K562 (cell line): ENCODE data around the gene SLC35A1. TPM values are rescaled to one million over a fixed set of nuclear protein-coding genes. Genes with fewer than 3 reads are reported as not detected.

Experiments
- BRD9 ChIP-seq: fragments of 450-650 bp; IDR thresholded peaks from 2 replicates; pipeline ENCODE4 v1.6.1; 2018; ENCODE audit warnings: low read depth; ENCODE audit not compliant: partially characterized antibody
- JUNB ChIP-seq: fragments of 450-650 bp; formaldehyde crosslinking; conservative IDR thresholded peaks from 2 replicates; pipeline ENCODE4 v1.4.0; 2020; ENCODE audit warnings: mild to moderate bottlenecking
- KDM2B ChIP-seq: fragments of 250-450 bp; sonication (Bioruptor Pico); IDR thresholded peaks from 2 replicates; pipeline ENCODE4 v1.8.0; 2021; ENCODE audit warnings: mild to moderate bottlenecking, moderate library complexity
- MECOM ChIP-seq: fragments of 250-450 bp; sonication (Bioruptor Pico); IDR thresholded peaks from 2 replicates; pipeline ENCODE4 v1.8.0; 2022; ENCODE audit warnings: inconsistent platforms
- MIER1 ChIP-seq: fragments of 450-650 bp; IDR thresholded peaks from 2 replicates; pipeline ENCODE4 v1.6.1; 2016; ENCODE audit warnings: antibody characterized with exemption, mild to moderate bottlenecking, low read depth
- MTA1 ChIP-seq: fragments of 450-650 bp; IDR thresholded peaks from 2 replicates; pipeline ENCODE4 v1.6.1; 2017; ENCODE audit warnings: borderline replicate concordance
- NBN ChIP-seq: fragments of 450-650 bp; IDR thresholded peaks from 2 replicates; pipeline ENCODE4 v1.6.1; 2016; ENCODE audit warnings: low read depth, mild to moderate bottlenecking
- NCOA4 ChIP-seq: fragments of 450-650 bp; IDR thresholded peaks from 2 replicates; pipeline ENCODE4 v1.6.1; 2018; ENCODE audit warnings: mild to moderate bottlenecking; ENCODE audit not compliant: partially characterized antibody
- PURB ChIP-seq: sonication (generic); formaldehyde crosslinking; IDR thresholded peaks from 2 replicates; pipeline ENCODE4 v1.9.0; 2021; ENCODE audit warnings: low read depth, mild to moderate bottlenecking, missing genetic modification reagents
- RBM14 ChIP-seq: fragments of 200-400 bp; formaldehyde crosslinking; IDR thresholded peaks from 2 replicates; pipeline ENCODE4 v1.6.1; 2018; ENCODE audit warnings: low read depth, mild to moderate bottlenecking, low read length, moderate library complexity, borderline replicate concordance; ENCODE audit not compliant: insufficient read depth
- ZBED1 ChIP-seq: IDR thresholded peaks from 2 replicates; pipeline ENCODE4 v1.6.1; 2014
- ZNF76 ChIP-seq: fragments of 250-450 bp; sonication (Bioruptor Pico); IDR thresholded peaks from 2 replicates; pipeline ENCODE4 v1.4.0; 2020; ENCODE audit warnings: mild to moderate bottlenecking, moderate library complexity, borderline replicate concordance
- polyA plus RNA-seq, 8 experiments: library from polyadenylated mRNA; depleted of rRNA in 4 of 8; stranded (reverse) in 5 of 8; unstranded in 3 of 8; fragments of >200 nt; fragmentation: Nextera tagmentation in 2 of 8; fragmentation: Illumina TruSeq in 1 of 8; extraction: Ambion mirVana in 2 of 8; extraction: Trizol in 1 of 8; gene quantifications; 2 replicates each; pipeline versions ENCODE4 v1.2.1 to v1.2.3, GENCODE V29; 2011 to 2014; ENCODE audit warnings: inconsistent platforms in 1 of 8, missing spikeins in 1 of 8
- total RNA-seq, 7 experiments: library from RNA; depleted of rRNA in 6 of 7; stranded (reverse); fragments of >200 nt in 6 of 7; fragmentation: Illumina TruSeq in 2 of 7; extraction: Trizol in 2 of 7; gene quantifications; 2 replicates each; pipeline versions ENCODE4 v1.2.1 to v1.2.3, GENCODE V29; 2011 to 2021; ENCODE audit warnings: low replicate concordance in 1 of 7
- TF ChIP-seq, protein P1 (sequence below): sonication (generic); formaldehyde crosslinking; IDR thresholded peaks from 2 replicates; pipeline ENCODE4 v1.8.1; 2023; ENCODE audit warnings: mild to moderate bottlenecking, missing genetic modification reagents
- TF ChIP-seq, protein P2 (sequence below): sonication (generic); formaldehyde crosslinking; IDR thresholded peaks from 2 replicates; pipeline ENCODE4 v1.8.1; 2023; ENCODE audit warnings: mild to moderate bottlenecking, missing genetic modification reagents
- TF ChIP-seq, protein P3 (sequence below): fragments of 200-800 bp; sonication (Bioruptor generic); IDR thresholded peaks from 2 replicates; pipeline ENCODE4 v1.6.1; 2016; ENCODE audit warnings: missing genetic modification characterization, missing compliant biosample characterization
- TF ChIP-seq, protein P4 (sequence below): IDR thresholded peaks from 3 replicates; pipeline ENCODE4 v1.6.1; 2011; ENCODE audit warnings: borderline replicate concordance, mild to moderate bottlenecking; ENCODE audit not compliant: insufficient read length, insufficient read depth
- TF ChIP-seq, protein P5 (sequence below), 2 experiments: fragments of 450-650 bp; conservative IDR thresholded peaks; 2 replicates each; pipeline ENCODE4 v1.6.1; 2017; ENCODE audit warnings: mild to moderate bottlenecking in 2 of 2, moderate library complexity in 2 of 2

The SLC35A1 gene
- total and polyA plus RNA-seq, 9 of the 15 experiments (the other 6 are each of a cell fraction or from before 2014, with no cell fraction given), result 7.5 to 37.1 (median 14.9) TPM

DNA sequence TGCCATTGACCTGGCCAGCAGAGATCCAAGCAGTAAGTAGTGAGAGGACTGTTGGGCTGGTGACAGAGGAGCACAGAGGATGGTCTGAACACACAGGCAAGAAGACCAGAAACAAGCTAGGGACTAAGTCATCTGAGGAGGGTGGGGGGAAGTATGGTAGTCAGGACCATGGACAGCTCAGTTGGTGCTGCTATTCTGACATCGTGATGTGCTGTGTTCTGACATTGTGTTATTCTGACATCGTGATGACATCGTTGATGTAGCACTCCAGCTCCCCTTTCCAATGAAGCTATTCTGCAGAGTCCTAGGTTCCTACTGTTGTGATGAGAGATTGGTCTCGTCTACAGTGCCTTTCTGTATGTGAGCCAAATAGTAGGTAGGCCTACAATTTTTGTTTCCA is 36.3 kb upstream of the SLC35A1 start (continued):
- TF ChIP-seq JUNB, result no peak
- TF ChIP-seq BRD9, result no peak
- TF ChIP-seq ZNF76, result no peak
- TF ChIP-seq, protein P1, sequence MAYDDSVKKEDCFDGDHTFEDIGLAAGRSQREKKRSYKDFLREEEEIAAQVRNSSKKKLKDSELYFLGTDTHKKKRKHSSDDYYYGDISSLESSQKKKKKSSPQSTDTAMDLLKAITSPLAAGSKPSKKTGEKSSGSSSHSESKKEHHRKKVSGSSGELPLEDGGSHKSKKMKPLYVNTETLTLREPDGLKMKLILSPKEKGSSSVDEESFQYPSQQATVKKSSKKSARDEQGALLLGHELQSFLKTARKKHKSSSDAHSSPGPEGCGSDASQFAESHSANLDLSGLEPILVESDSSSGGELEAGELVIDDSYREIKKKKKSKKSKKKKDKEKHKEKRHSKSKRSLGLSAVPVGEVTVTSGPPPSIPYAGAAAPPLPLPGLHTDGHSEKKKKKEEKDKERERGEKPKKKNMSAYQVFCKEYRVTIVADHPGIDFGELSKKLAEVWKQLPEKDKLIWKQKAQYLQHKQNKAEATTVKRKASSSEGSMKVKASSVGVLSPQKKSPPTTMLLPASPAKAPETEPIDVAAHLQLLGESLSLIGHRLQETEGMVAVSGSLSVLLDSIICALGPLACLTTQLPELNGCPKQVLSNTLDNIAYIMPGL (CRISPR knock-in tag), result no peak
- TF ChIP-seq MECOM (CRISPR knock-in tag), result no peak
- TF ChIP-seq, protein P2, sequence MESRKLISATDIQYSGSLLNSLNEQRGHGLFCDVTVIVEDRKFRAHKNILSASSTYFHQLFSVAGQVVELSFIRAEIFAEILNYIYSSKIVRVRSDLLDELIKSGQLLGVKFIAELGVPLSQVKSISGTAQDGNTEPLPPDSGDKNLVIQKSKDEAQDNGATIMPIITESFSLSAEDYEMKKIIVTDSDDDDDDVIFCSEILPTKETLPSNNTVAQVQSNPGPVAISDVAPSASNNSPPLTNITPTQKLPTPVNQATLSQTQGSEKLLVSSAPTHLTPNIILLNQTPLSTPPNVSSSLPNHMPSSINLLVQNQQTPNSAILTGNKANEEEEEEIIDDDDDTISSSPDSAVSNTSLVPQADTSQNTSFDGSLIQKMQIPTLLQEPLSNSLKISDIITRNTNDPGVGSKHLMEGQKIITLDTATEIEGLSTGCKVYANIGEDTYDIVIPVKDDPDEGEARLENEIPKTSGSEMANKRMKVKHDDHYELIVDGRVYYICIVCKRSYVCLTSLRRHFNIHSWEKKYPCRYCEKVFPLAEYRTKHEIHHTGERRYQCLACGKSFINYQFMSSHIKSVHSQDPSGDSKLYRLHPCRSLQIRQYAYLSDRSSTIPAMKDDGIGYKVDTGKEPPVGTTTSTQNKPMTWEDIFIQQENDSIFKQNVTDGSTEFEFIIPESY (CRISPR knock-in tag), result peak; percentile 49; the same call in 1 of the 2 replicates
- no peak for TF ChIP-seq NBN
- TF ChIP-seq, protein P3, sequence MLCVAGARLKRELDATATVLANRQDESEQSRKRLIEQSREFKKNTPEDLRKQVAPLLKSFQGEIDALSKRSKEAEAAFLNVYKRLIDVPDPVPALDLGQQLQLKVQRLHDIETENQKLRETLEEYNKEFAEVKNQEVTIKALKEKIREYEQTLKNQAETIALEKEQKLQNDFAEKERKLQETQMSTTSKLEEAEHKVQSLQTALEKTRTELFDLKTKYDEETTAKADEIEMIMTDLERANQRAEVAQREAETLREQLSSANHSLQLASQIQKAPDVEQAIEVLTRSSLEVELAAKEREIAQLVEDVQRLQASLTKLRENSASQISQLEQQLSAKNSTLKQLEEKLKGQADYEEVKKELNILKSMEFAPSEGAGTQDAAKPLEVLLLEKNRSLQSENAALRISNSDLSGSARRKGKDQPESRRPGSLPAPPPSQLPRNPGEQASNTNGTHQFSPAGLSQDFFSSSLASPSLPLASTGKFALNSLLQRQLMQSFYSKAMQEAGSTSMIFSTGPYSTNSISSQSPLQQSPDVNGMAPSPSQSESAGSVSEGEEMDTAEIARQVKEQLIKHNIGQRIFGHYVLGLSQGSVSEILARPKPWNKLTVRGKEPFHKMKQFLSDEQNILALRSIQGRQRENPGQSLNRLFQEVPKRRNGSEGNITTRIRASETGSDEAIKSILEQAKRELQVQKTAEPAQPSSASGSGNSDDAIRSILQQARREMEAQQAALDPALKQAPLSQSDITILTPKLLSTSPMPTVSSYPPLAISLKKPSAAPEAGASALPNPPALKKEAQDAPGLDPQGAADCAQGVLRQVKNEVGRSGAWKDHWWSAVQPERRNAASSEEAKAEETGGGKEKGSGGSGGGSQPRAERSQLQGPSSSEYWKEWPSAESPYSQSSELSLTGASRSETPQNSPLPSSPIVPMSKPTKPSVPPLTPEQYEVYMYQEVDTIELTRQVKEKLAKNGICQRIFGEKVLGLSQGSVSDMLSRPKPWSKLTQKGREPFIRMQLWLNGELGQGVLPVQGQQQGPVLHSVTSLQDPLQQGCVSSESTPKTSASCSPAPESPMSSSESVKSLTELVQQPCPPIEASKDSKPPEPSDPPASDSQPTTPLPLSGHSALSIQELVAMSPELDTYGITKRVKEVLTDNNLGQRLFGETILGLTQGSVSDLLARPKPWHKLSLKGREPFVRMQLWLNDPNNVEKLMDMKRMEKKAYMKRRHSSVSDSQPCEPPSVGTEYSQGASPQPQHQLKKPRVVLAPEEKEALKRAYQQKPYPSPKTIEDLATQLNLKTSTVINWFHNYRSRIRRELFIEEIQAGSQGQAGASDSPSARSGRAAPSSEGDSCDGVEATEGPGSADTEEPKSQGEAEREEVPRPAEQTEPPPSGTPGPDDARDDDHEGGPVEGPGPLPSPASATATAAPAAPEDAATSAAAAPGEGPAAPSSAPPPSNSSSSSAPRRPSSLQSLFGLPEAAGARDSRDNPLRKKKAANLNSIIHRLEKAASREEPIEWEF (CRISPR knock-in tag), result no peak
- no peak for TF ChIP-seq ZBED1
- peak; percentile 98 for TF ChIP-seq MIER1
- TF ChIP-seq, protein P4, sequence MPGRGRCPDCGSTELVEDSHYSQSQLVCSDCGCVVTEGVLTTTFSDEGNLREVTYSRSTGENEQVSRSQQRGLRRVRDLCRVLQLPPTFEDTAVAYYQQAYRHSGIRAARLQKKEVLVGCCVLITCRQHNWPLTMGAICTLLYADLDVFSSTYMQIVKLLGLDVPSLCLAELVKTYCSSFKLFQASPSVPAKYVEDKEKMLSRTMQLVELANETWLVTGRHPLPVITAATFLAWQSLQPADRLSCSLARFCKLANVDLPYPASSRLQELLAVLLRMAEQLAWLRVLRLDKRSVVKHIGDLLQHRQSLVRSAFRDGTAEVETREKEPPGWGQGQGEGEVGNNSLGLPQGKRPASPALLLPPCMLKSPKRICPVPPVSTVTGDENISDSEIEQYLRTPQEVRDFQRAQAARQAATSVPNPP, result no peak
- TF ChIP-seq MTA1, result no peak
- TF ChIP-seq KDM2B (CRISPR knock-in tag), result no peak
- TF ChIP-seq PURB, result no peak
- no peak for TF ChIP-seq RBM14
- TF ChIP-seq, protein P5, sequence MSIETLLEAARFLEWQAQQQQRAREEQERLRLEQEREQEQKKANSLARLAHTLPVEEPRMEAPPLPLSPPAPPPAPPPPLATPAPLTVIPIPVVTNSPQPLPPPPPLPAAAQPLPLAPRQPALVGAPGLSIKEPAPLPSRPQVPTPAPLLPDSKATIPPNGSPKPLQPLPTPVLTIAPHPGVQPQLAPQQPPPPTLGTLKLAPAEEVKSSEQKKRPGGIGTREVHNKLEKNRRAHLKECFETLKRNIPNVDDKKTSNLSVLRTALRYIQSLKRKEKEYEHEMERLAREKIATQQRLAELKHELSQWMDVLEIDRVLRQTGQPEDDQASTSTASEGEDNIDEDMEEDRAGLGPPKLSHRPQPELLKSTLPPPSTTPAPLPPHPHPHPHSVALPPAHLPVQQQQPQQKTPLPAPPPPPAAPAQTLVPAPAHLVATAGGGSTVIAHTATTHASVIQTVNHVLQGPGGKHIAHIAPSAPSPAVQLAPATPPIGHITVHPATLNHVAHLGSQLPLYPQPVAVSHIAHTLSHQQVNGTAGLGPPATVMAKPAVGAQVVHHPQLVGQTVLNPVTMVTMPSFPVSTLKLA (conservative IDR thresholded peaks at IDR 0.05), result peak in 1 of 2 experiments; percentile 54; a peak in 2 of 4 replicates
- TF ChIP-seq NCOA4, result no peak
